ENCODE data around the gene RBM18.

RBM18 gene

DNA sequence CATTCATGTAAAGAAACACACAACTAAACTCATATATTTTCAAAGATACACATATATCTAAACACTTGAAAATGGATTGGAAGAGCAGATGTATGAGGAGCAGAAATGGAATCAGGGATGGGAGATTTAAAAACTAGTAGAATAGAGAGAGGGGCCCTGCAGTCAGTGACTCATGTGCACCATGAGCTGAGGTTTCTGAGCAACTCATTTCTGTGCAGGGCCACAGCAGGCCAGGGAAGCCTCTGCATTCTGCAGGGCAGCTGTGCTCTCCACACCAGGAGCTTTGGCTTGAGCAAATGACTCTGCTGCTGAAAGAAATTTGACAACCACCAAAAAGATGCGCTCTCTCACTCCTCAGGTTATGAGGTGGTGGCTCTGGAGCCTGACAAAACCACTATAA lies 63.0 kb downstream of the RBM18 start:
- no peak for DNase-seq

DNA sequence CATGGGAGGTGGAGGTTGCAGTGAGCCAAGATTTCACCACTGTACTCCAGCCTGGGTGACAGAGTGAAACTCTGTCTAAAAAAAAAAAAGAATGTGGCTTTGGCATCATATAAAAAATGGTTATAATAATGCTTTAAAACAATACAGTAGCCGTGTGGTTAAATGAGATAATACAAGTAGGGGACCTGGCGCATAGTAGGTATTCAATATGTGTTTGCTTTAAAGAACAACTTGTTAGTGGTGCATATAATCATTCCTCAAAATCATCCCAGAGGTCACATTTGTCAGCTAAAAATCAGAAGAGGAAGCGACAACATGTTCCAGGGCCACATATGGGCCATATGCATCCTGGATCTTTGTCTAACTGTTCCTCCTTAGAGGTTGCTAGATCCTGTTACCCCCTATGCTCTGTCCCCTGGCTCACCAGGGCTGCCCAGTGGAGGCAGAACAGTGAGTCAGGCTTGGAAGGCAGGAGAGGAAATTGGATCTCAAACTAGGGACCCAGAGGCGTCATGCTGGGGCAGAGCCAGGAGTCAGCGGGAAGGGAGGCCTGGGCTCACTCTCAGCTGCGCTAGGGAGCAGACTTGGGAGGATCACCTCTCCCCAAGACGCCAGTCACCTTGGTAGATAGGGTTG lies 63.6 kb downstream of the RBM18 start:
- DNase-seq, result no peak

DNA sequence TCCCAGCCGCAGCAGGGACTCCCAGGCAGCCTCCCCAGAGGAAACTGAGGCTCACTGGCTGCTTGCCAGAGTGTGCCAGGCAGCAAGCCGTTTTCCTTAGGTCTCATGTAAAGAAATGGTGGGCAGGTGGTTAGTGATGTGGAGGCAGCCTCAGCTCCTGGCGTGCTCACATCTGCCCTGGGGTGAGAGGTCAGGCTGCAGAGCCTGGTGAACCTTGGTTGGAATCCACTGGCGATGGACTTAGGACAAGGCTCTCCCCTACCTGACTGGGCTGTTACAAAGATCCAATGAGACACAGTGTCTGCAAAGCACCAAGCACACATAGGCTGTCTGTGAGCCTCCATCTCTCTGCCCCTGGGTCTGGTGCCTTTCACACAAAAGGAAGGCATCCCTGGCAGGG lies 66.8 kb downstream of the RBM18 start:
- no peak for DNase-seq

DNA sequence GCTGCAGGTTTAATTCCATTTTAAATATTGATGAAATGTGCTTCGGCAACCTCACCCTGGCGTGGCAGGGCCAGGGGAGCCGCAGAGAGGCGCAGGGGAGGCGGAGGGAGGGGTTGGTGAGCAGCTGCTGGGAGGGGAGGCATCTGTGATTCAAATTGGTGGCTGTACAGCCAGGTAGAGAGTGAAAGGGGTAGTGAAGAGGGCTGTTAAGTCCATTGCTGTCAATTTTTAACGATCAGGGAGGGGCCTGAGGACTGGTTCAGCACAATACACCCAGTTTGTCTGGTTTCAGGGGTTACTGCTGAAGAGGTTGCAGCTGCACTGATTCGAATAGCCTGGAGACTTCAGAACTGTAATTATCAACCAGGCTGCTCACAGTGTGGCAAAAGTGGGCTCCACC lies 67.2 kb downstream of the RBM18 start:
- DNase-seq, result no peak

DNA sequence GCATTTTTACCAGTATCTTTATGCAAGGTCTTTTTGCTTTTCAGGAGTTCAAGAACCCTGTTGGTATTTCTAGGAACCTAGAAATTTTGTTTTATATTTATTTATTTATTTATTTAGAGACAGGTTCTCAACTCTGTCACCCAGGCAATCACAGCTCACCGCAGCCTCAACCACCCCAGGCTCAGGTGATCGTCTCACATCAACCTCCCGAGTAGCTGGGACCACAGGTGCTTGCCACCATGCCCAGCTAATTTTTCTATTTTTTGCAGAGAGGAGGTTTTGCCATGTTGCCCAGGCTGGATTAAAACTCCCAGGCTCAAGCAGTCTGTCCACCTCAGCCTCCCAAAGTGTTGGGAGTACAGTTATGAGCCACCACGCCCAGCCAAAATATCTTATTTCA lies 68.8 kb downstream of the RBM18 start:
- no peak for DNase-seq

DNA sequence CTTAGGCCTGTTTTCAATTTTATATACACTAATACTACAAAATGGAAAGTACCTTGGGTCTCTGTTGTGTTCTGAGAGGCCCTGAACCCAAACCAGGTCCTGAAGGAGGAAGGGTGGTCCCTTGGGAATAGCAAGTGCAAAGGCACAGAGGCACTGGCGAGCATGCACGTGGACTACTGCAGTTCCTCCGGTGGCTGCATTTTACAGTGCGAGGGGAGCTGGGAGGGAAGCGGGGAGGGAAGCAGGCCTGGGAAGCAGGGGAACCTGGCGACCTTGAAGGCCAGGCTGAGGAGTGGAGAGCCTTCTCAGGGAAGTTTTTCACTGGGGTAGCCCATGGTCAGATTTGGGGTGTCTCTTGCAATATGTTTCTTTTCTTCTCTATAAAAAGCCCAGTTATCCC lies 71.0 kb downstream of the RBM18 start:
- no peak for DNase-seq

DNA sequence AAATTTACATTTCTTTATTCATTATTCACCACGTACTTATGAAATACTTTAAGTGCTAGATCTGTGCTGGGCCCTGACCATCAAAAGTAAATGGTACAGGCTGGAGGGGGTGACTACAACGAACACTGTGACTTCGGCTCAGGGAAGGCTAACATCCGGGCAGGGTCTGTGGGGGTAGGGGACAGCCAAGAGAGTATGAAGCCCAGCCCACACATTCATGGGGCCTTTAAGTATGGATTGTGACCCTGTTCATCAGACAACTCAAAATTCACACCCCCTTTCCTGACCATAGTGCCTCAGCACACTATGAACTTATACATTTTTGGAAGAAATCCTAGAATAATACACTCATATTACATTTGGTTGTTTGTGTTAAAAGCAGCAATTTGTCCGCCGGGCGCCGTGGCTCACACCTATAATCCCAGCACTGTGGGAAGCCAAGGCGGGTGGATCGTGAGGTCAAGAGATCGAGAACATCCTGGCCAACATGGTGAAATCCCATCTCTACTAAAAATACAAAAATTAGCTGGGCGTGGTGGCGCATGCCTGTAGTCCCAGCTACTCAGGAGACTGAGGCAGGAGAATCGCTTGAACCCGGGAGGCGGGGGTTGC lies 71.6 kb downstream of the RBM18 start:
- no peak for DNase-seq

DNA sequence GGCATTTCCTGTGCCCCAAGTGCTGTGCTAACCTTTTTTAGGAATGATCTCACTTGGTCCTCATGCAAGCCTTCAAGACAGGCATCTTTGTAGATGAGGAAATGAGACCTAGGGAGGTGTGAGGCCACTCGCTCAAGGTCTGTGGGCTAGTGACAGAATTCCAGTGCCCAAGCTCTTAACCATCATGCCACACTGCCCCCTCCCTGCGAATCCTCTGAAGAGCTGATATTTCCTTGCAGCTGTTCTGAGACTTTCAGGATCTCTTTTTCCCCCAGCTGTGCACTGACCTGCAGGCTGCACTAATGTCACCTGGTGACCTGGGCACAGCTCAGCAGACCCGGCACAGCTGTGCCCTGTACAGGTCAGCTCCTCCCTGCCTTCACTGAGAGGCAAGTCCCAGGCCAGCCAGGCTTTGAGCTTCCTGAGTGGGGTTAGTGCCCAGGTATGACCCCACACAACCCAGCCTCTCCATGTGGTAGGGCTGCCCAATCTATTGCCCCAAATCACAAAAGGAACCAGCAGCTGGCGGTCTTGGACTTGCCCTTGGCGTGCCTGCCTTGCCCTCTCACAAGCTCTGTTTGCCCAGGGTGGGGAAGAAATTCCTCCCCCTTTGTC lies 72.3 kb downstream of the RBM18 start:
- DNase-seq, result no peak

DNA sequence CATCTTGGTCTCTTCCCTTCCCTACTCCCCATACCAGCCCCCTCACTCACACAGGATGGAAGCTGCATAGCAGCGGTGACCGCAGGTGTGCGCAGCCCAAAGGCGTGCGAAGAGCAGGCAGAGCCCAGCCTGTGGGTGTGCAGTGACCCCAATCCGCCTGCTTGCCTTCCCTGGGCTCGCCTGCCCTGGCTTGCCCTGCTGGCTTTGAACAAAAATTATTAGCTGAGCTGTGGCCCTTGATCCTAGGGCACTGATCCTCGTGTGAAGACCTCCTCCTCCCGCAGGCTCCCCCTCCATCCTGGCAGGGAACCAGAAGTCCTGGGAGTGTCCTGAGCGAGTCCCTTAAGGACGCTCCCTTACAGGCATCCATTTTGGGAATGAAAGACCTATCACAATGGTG lies 73.1 kb downstream of the RBM18 start:
- no peak for DNase-seq

DNA sequence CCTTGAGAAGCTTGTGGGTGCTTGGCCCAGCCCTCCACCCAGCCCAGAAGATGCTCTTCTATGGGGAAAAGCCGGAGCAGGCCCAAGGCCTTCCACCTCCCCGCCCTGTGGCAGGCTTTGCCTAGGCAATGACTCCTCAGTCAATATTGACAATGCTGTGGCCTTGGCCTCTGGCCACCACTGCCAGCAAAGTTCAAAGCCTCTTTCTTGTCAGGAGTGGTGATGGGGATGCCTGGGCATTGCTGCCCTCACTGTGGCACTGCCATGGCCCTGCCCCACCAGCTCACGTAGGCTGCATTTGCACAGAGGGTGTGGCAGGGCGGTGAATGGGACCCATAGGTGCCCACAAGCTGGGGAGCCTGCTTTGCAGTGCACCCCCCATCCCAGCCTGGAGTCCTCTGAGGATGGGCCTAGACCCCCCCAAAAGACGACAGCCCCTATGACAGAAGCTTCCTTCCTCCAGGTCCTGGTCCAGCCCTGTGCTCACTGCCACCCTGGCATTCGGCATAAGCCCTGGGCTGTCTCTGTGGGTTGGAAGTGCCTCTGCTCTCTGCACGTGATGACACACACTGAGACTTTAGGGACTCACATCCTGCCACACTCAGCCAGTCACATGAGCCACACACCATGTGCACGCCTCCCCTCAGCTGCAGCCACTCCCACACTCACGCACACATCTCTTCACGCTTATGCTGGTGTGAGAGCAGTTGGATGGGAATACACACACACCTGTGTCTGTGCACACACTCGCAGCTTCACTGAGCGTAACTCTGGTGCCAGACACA lies 73.9 kb downstream of the RBM18 start:
- DNase-seq, result no peak

DNA sequence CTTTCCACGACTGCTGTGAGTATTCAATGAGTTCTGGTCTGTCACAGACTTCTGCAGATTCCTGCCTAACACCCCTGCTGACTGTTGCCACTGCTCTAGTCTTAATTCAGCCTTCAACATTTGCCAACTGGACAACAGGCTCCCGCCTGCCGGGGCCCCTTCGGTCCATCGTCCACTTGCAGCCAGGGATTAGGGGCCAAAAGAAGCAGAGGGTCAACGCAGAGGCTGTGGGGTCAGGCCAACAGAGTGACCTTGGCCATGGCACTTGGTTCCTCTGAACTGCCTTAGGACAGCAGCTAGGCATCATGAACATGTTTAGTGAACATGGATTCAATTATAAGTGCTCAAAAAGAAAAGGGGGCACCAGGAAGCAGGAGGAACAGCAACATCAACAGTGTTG lies 76.3 kb downstream of the RBM18 start:
- DNase-seq, result no peak

All from stimulated activated CD4-positive, alpha-beta T cell treated with anti-CD3 and anti-CD28 coated beads, Interleukin-12 subunit alpha, Interleukin-12 subunit beta, amount 100 ng/mL, for 4 hours (primary cell).